ENCODE results near the gene CST9L. TPM values are rescaled to one million over a fixed set of nuclear protein-coding genes. Genes with fewer than 3 reads are reported as not detected.

Gene CST9L
- total and polyA plus RNA-seq, 2 of the 13 experiments (the other 11 are each of a cell fraction or from before 2014, with no cell fraction given) = 0.15 TPM; not detected in 1

DNA sequence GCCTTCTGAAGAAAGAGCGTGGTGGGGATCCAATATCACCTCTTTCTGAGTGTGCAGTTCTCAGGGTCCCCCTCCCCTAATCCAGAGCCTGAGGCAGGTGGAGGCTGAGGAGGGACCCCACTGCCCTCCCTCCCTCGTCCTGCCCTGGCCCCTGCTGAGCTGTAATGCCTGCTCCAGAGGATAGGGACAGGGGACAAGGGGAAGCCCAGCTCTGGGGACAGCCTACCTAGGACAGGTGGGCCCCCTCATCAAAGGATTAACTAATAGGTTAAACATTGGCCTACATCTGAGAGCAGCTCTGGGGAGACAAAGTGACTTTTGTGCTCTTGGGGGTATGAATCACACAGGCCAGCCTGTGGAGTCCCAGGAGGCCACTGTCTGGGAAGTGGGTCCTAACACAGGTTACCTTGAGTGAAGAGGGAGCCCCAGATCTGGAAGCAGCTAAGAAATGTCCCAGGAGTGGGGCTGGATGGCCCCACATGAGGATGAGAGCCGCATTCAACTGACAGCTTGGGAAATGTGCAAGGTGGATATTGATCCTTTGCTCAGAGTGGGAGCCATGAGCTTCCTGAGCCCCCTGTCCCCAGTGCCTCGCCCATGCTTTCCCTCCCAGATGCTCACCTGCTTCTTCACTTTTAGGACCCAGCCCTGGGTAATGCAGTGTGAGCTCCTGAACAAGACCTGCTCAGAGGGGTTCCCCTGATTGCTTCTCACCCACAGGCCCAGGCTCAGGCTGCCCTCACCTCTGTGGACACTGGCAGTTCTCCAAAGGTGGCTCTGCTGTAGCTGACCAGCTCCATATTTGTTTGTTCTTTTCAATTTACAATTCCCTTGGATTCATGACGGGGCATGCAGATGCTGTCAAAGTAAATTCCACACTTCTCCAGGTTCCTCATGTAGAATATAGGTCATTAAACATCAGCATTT, 17.8 kb upstream of the CST9L start (continued):
- TF ChIP-seq, protein P1, sequence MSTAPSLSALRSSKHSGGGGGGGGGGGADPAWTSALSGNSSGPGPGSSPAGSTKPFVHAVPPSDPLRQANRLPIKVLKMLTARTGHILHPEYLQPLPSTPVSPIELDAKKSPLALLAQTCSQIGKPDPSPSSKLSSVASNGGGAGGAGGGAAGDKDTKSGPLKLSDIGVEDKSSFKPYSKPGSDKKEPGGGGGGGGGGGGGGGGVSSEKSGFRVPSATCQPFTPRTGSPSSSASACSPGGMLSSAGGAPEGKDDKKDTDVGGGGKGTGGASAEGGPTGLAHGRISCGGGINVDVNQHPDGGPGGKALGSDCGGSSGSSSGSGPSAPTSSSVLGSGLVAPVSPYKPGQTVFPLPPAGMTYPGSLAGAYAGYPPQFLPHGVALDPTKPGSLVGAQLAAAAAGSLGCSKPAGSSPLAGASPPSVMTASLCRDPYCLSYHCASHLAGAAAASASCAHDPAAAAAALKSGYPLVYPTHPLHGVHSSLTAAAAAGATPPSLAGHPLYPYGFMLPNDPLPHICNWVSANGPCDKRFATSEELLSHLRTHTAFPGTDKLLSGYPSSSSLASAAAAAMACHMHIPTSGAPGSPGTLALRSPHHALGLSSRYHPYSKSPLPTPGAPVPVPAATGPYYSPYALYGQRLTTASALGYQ (CRISPR knock-in tag; IDR thresholded peaks at IDR 0.05) = peak; percentile 89
- TF ChIP-seq MXD4 (CRISPR knock-in tag; IDR thresholded peaks at IDR 0.05) (no peak), ERF (CRISPR knock-in tag; IDR thresholded peaks at IDR 0.05) (no peak), SRSF4 (IDR thresholded peaks at IDR 0.05; ENCODE audit: low read depth, low read length, poor library complexity, severe bottlenecking) (no peak), ZNF121 (CRISPR knock-in tag; IDR thresholded peaks at IDR 0.05) (peak; percentile 74), ZNF879 (CRISPR knock-in tag; IDR thresholded peaks at IDR 0.05) (no peak), ZNF670 (CRISPR knock-in tag; IDR thresholded peaks at IDR 0.05; ENCODE audit: borderline replicate concordance) (0 out of 2 replicates have a peak, but pooled peaks have one; percentile 60), TSC22D2 (CRISPR knock-in tag; IDR thresholded peaks at IDR 0.05; ENCODE audit: borderline replicate concordance) (no peak), MAFG (CRISPR knock-in tag; IDR thresholded peaks at IDR 0.05) (no peak), ZFP90 (CRISPR knock-in tag; IDR thresholded peaks at IDR 0.05; ENCODE audit: borderline replicate concordance) (no peak; the same call in 1 of the 2 replicates), MTERF4 (CRISPR knock-in tag; IDR thresholded peaks at IDR 0.05) (peak; percentile 49; the same call in 1 of the 2 replicates), ZNF3 (CRISPR knock-in tag; IDR thresholded peaks at IDR 0.05) (no peak), ZNF629 (CRISPR knock-in tag; conservative IDR thresholded peaks at IDR 0.05) (peak; percentile 69), HNF4G (IDR thresholded peaks at IDR 0.05; ENCODE audit: borderline replicate concordance, low read depth, low read length) (peak; percentile 60; the same call in 1 of the 2 replicates), HNF4G (CRISPR knock-in tag; IDR thresholded peaks at IDR 0.05; ENCODE audit: borderline replicate concordance, low read depth) (no peak), ZNF780A (CRISPR knock-in tag; IDR thresholded peaks at IDR 0.05) (0 out of 2 replicates have a peak, but pooled peaks have one; percentile 16), SAP130 (CRISPR knock-in tag; IDR thresholded peaks at IDR 0.05; ENCODE audit: low read depth) (peak; percentile 58; the same call in 1 of the 2 replicates), ZNF251 (CRISPR knock-in tag; IDR thresholded peaks at IDR 0.05) (no peak), NPAS2 (CRISPR knock-in tag; IDR thresholded peaks at IDR 0.05; ENCODE audit: borderline replicate concordance) (no peak), CCAR2 (optimal IDR thresholded peaks at IDR 0.05; ENCODE audit: low read depth, low read length) (no peak), ISL2 (CRISPR knock-in tag; IDR thresholded peaks at IDR 0.05) (peak; percentile 90)
- TF ChIP-seq, protein P2, sequence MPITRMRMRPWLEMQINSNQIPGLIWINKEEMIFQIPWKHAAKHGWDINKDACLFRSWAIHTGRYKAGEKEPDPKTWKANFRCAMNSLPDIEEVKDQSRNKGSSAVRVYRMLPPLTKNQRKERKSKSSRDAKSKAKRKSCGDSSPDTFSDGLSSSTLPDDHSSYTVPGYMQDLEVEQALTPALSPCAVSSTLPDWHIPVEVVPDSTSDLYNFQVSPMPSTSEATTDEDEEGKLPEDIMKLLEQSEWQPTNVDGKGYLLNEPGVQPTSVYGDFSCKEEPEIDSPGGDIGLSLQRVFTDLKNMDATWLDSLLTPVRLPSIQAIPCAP (CRISPR knock-in tag; IDR thresholded peaks at IDR 0.05; ENCODE audit: low read depth) = no peak
